Keratinocyte (primary cell): ENCODE data around the gene FBLN1. TPM values are rescaled to one million over a fixed set of nuclear protein-coding genes. Genes with fewer than 3 reads are reported as not detected.
A peak's percentile ranks its signal among the peaks of the same experiment; 100 is the strongest.

ENCODE experiments used
- DNase-seq: peaks from one replicate; pipeline ENCODE4 v3.0.0-alpha.2; 2011; ENCODE audit warnings: low read depth, missing footprints, low spot score
- FAIRE-seq: peaks from 2 replicates; lab custom pipeline; 2011; peaks lifted over from hg19 to GRCh38; lab: Jason Lieb, UNC
- H2AFZ ChIP-seq: 2 replicates; pipeline ENCODE4 v1.6.0; 2012; ENCODE audit warnings: low read length, control low read depth, inconsistent platforms; ENCODE audit not compliant: control insufficient read depth
- H3K27ac ChIP-seq: 2 replicates; pipeline ENCODE4 v1.5.1; 2011; ENCODE audit warnings: low read length; ENCODE audit not compliant: control insufficient read depth, insufficient read depth
- H3K27me3 ChIP-seq: 3 replicates; pipeline ENCODE4 v1.6.0; 2011; ENCODE audit warnings: low read length; ENCODE audit not compliant: control insufficient read depth, insufficient read depth; ENCODE audit errors: extremely low read depth
- H3K36me3 ChIP-seq, 2 experiments: 2 replicates in 1 of 2; 3 replicates in 1 of 2; pipeline ENCODE4 v1.5.1; 2011; ENCODE audit warnings: low read length in 2 of 2, mild to moderate bottlenecking in 1 of 2; ENCODE audit not compliant: control insufficient read depth in 2 of 2, insufficient read depth in 2 of 2; ENCODE audit errors: extremely low read depth in 1 of 2
- H3K4me1 ChIP-seq: 3 replicates; pipeline ENCODE4 v1.5.1; 2011; ENCODE audit warnings: low read length; ENCODE audit not compliant: control insufficient read depth, insufficient read depth; ENCODE audit errors: extremely low read depth
- H3K4me2 ChIP-seq: 3 replicates; pipeline ENCODE4 v1.6.0; 2011; ENCODE audit warnings: low read depth, low read length; ENCODE audit not compliant: control insufficient read depth, insufficient read depth; ENCODE audit errors: extremely low read depth
- H3K4me3 ChIP-seq, 3 experiments: fragments of 200-600 bp in 1 of 3; sonication (generic) in 1 of 3; 2 replicates in 2 of 3; 3 replicates in 1 of 3; pipeline ENCODE4 v1.5.1; 2011 to 2016; ENCODE audit warnings: low read length in 3 of 3, mild to moderate bottlenecking in 3 of 3, control low read depth in 2 of 3, inconsistent platforms in 1 of 3, low read depth in 1 of 3, mixed read lengths in 1 of 3, mixed run types in 1 of 3, moderate library complexity in 1 of 3; ENCODE audit not compliant: control insufficient read depth in 2 of 3, insufficient read depth in 2 of 3; ENCODE audit errors: extremely low read depth in 1 of 3
- H3K79me2 ChIP-seq: 2 replicates; pipeline ENCODE4 v1.6.0; 2012; ENCODE audit warnings: low read length; ENCODE audit not compliant: control insufficient read depth, insufficient read depth
- H3K9ac ChIP-seq: 3 replicates; pipeline ENCODE4 v1.6.0; 2011; ENCODE audit warnings: low read length; ENCODE audit not compliant: control insufficient read depth, insufficient read depth; ENCODE audit errors: extremely low read depth
- H3K9me1 ChIP-seq: 3 replicates; pipeline ENCODE4 v1.6.0; 2011; ENCODE audit warnings: low read length; ENCODE audit not compliant: control insufficient read depth, insufficient read depth; ENCODE audit errors: extremely low read depth
- H3K9me3 ChIP-seq: 2 replicates; pipeline ENCODE4 v1.5.1; 2012; ENCODE audit warnings: low read depth, low read length; ENCODE audit not compliant: control insufficient read depth
- H4K20me1 ChIP-seq: 3 replicates; pipeline ENCODE4 v1.6.0; 2011; ENCODE audit warnings: low read length; ENCODE audit not compliant: control insufficient read depth, insufficient read depth; ENCODE audit errors: extremely low read depth
- CTCF ChIP-seq, 3 experiments: IDR thresholded peaks in 1 of 3; conservative IDR thresholded peaks in 1 of 3; optimal IDR thresholded peaks in 1 of 3; 2 replicates in 2 of 3; 3 replicates in 1 of 3; pipeline versions ENCODE3 to v1.5.1; 2011; ENCODE audit warnings: low read length in 3 of 3, mild to moderate bottlenecking in 3 of 3, moderate library complexity in 2 of 3, control low read depth in 1 of 3, inconsistent platforms in 1 of 3; ENCODE audit not compliant: insufficient read depth in 2 of 3; ENCODE audit errors: extremely low read depth in 1 of 3
- EZH2 ChIP-seq: IDR thresholded peaks from one replicate; pipeline ENCODE4 v1.6.1; 2012; ENCODE audit warnings: inconsistent platforms, mild to moderate bottlenecking, low read length, moderate library complexity
- dilution Hi-C: fragments of 300-500 bp; cut with MboI; formaldehyde crosslinking; loops from one replicate; pipeline ENCODE4 v1.7.0; 2020; ENCODE audit warnings: low sequenced_read_pairs; ENCODE audit not compliant: extremely low pct_ligation_motif_present
- polyA plus RNA-seq, 5 experiments: library from polyadenylated mRNA; depleted of rRNA in 3 of 5; stranded (reverse) in 3 of 5; stranded (forward) in 1 of 5; unstranded in 1 of 5; fragments of >200 nt; gene quantifications; 1 replicate in 1 of 5; 2 replicates in 3 of 5; 3 replicates in 1 of 5; pipeline versions ENCODE4 v1.2.1 to v1.2.3, GENCODE V29; 2011 to 2012; ENCODE audit warnings: missing spikeins in 2 of 5, low read depth in 1 of 5, low replicate concordance in 1 of 5

FBLN1 gene
- polyA plus RNA-seq, 1 donor (not counting 4 experiments of a cell fraction or from before 2014, with no cell fraction given) = 13.7 TPM

GRCh38 chr22:45516163-45516562 is 13.5 kb downstream of the FBLN1 start:
- DNase-seq (no peak), FAIRE-seq (no peak)
- H3K27me3 ChIP-seq = no peaks in the 10 kb centered on the region
- no peak for TF ChIP-seq CTCF (optimal IDR thresholded peaks at IDR 0.05 in 1 of 3, IDR thresholded peaks at IDR 0.05 in 1 of 3, conservative IDR thresholded peaks at IDR 0.05 in 1 of 3; ENCODE audit: extremely low read depth in 1 of 3, insufficient read depth in 2 of 3, low read length in 3 of 3)
- no peak for TF ChIP-seq EZH2
- no peaks in the 10 kb centered on the region for H3K9me3 ChIP-seq
- no peaks in the 10 kb centered on the region for H3K9me1 ChIP-seq
- no peak overlapping the region for H3K4me2 ChIP-seq
- H3K9ac ChIP-seq = no peak overlapping the region
- no peaks in the 10 kb centered on the region for H3K4me1 ChIP-seq
- no peaks in the 10 kb centered on the region for H3K79me2 ChIP-seq
- no peaks in the 10 kb centered on the region for H4K20me1 ChIP-seq
- no peak overlapping the region for H3K27ac ChIP-seq
- H3K36me3 ChIP-seq = no peaks in the 10 kb centered on the region
- dilution Hi-C loops = no loop called here
- H2AFZ ChIP-seq = no peak overlapping the region
- no peak overlapping the region for H3K4me3 ChIP-seq

- Histone ChIP-seq H3K9me3 (no peaks in the 10 kb centered on the region), H3K36me3 (no peaks in the 10 kb centered on the region), H3K4me3 (no peak overlapping the region), H3K4me1 (peaks cover 1% of the 10 kb centered on the region), H4K20me1 (no peaks in the 10 kb centered on the region), H3K4me2 (no peak overlapping the region), H3K9me1 (no peaks in the 10 kb centered on the region), H3K79me2 (no peaks in the 10 kb centered on the region), H3K9ac (no peak overlapping the region), H3K27me3 (no peaks in the 10 kb centered on the region), H3K27ac (no peak overlapping the region), H2AFZ (no peak overlapping the region)
- no peak for TF ChIP-seq EZH2
- no peak for TF ChIP-seq CTCF (optimal IDR thresholded peaks at IDR 0.05 in 1 of 3, IDR thresholded peaks at IDR 0.05 in 1 of 3, conservative IDR thresholded peaks at IDR 0.05 in 1 of 3; ENCODE audit: extremely low read depth in 1 of 3, insufficient read depth in 2 of 3, low read length in 3 of 3)
- peak; percentile 65 for FAIRE-seq
- dilution Hi-C loops = no loop called here
- no peak for DNase-seq
Measured at GRCh38 chr22:45516923-45517675, 14.4 kb downstream of the FBLN1 start.
